K562 (cell line): ENCODE data around the gene EIF5B. TPM values are rescaled to one million over a fixed set of nuclear protein-coding genes. Genes with fewer than 3 reads are reported as not detected.

Experiments
- ARID4B ChIP-seq: sonication (generic); formaldehyde crosslinking; IDR thresholded peaks from 2 replicates; pipeline ENCODE4 v1.8.0; 2022; ENCODE audit warnings: mild to moderate bottlenecking, missing genetic modification reagents
- BRCA1 ChIP-seq, 2 experiments: fragments of 450-650 bp in 1 of 2; sonication (generic) in 1 of 2; formaldehyde crosslinking in 1 of 2; IDR thresholded peaks; 2 replicates each; pipeline versions ENCODE4 v1.5.0 to v1.6.1; 2017 to 2020; ENCODE audit warnings: mild to moderate bottlenecking in 1 of 2, missing genetic modification reagents in 1 of 2
- CHD7 ChIP-seq: fragments of 200-600 bp; sonication (generic); IDR thresholded peaks from one replicate; pipeline ENCODE4 v1.6.1; 2012; ENCODE audit warnings: mild to moderate bottlenecking, low read depth, low read length, inconsistent platforms
- EWSR1 ChIP-seq: fragments of 450-650 bp; IDR thresholded peaks from 2 replicates; pipeline ENCODE4 v1.6.1; 2018; ENCODE audit warnings: borderline replicate concordance, mild to moderate bottlenecking, low read depth, moderate library complexity; ENCODE audit not compliant: partially characterized antibody
- HNRNPL ChIP-seq: fragments of 200-400 bp; formaldehyde crosslinking; IDR thresholded peaks from 2 replicates; pipeline ENCODE4 v1.6.1; 2017; ENCODE audit warnings: low read depth, mild to moderate bottlenecking, low read length
- NR1H2 ChIP-seq: sonication (generic); formaldehyde crosslinking; IDR thresholded peaks from 2 replicates; pipeline ENCODE4 v1.4.0; 2020; ENCODE audit warnings: mild to moderate bottlenecking, missing genetic modification reagents
- THRAP3 ChIP-seq: fragments of 450-650 bp; IDR thresholded peaks from 2 replicates; pipeline ENCODE4 v1.6.1; 2016; ENCODE audit warnings: mild to moderate bottlenecking, inconsistent platforms, borderline replicate concordance
- U2AF2 ChIP-seq: fragments of 200-400 bp; formaldehyde crosslinking; optimal IDR thresholded peaks from 2 replicates; pipeline ENCODE3; 2017; ENCODE audit warnings: low read depth, mild to moderate bottlenecking, low read length
- XRCC3 ChIP-seq: fragments of 450-650 bp; IDR thresholded peaks from 2 replicates; pipeline ENCODE4 v1.6.1; 2017; ENCODE audit warnings: mild to moderate bottlenecking, moderate library complexity
- ZNF12 ChIP-seq: sonication (generic); formaldehyde crosslinking; IDR thresholded peaks from 2 replicates; pipeline ENCODE4 v1.4.0; 2020; ENCODE audit warnings: mild to moderate bottlenecking, missing genetic modification reagents
- ZNF282 ChIP-seq: sonication (generic); formaldehyde crosslinking; IDR thresholded peaks from 2 replicates; pipeline ENCODE4 v1.8.1; 2023; ENCODE audit warnings: missing genetic modification reagents
- ZNF311 ChIP-seq: fragments of 250-450 bp; sonication (Bioruptor Pico); IDR thresholded peaks from 2 replicates; pipeline ENCODE4 v1.4.0; 2020; ENCODE audit warnings: mild to moderate bottlenecking, moderate library complexity
- ZNF354B ChIP-seq: fragments of 250-450 bp; sonication (Bioruptor Pico); IDR thresholded peaks from 2 replicates; pipeline ENCODE4 v1.4.0; 2020
- polyA plus RNA-seq, 8 experiments: library from polyadenylated mRNA; depleted of rRNA in 4 of 8; stranded (reverse) in 5 of 8; unstranded in 3 of 8; fragments of >200 nt; fragmentation: Nextera tagmentation in 2 of 8; fragmentation: Illumina TruSeq in 1 of 8; extraction: Ambion mirVana in 2 of 8; extraction: Trizol in 1 of 8; gene quantifications; 2 replicates each; pipeline versions ENCODE4 v1.2.1 to v1.2.3, GENCODE V29; 2011 to 2014; ENCODE audit warnings: inconsistent platforms in 1 of 8, missing spikeins in 1 of 8
- total RNA-seq, 7 experiments: library from RNA; depleted of rRNA in 6 of 7; stranded (reverse); fragments of >200 nt in 6 of 7; fragmentation: Illumina TruSeq in 2 of 7; extraction: Trizol in 2 of 7; gene quantifications; 2 replicates each; pipeline versions ENCODE4 v1.2.1 to v1.2.3, GENCODE V29; 2011 to 2021; ENCODE audit warnings: low replicate concordance in 1 of 7

EIF5B gene
- total and polyA plus RNA-seq, 9 of the 15 experiments (the other 6 are each of a cell fraction or from before 2014, with no cell fraction given): 26.5 to 143 (median 47.7) TPM

GRCh38 chr2:99336804-99337112 is 431 bp upstream of the EIF5B start (continued):
- TF ChIP-seq ARID4B (CRISPR knock-in tag) (no peak), EWSR1 (no peak), ZNF282 (CRISPR knock-in tag) (no peak), CHD7 (no peak), THRAP3 (peak; percentile 85; the same call in 1 of the 2 replicates), ZNF12 (CRISPR knock-in tag) (no peak), BRCA1 (IDR thresholded peaks at IDR 0.05) (no peak), BRCA1 (CRISPR knock-in tag; IDR thresholded peaks at IDR 0.05) (no peak), NR1H2 (CRISPR knock-in tag) (no peak), HNRNPL (no peak), ZNF354B (CRISPR knock-in tag) (no peak), XRCC3 (no peak), U2AF2 (no peak), ZNF311 (CRISPR knock-in tag) (no peak)
